ENCODE measurements around the gene CDH23.

The CDH23 gene

GRCh38 chr10:71638822-71639719, 242.4 kb downstream of the CDH23 start:
- TF ChIP-seq CTCF (conservative IDR thresholded peaks at IDR 0.05; ENCODE audit: low read depth, low read length) = no peak
- no peak overlapping the region for H3K9ac ChIP-seq
- no peak overlapping the region for H3K4me3 ChIP-seq (IDR thresholded peaks at IDR 0.05; ENCODE audit: insufficient read depth, low read depth, low read length)
- no peak overlapping the region for H3K4me2 ChIP-seq
- no peaks in the 10 kb centered on the region for H4K20me1 ChIP-seq (ENCODE audit: insufficient read depth)
- no peak overlapping the region for H2AFZ ChIP-seq (ENCODE audit: low read depth)
- no peaks in the 10 kb centered on the region for H3K79me2 ChIP-seq (ENCODE audit: insufficient read depth, low read depth)
- no peaks in the 10 kb centered on the region for H3K4me1 ChIP-seq (ENCODE audit: low read depth, poor library complexity, severe bottlenecking)
- peaks cover 76% of the 10 kb centered on the region for H3K27me3 ChIP-seq (ENCODE audit: insufficient read depth, low read depth)
- H3K27ac ChIP-seq = no peak overlapping the region
- H3K36me3 ChIP-seq (ENCODE audit: insufficient read depth) = no peaks in the 10 kb centered on the region

- H3K4me1 ChIP-seq (ENCODE audit: low read depth, poor library complexity, severe bottlenecking) = no peaks in the 10 kb centered on the region
Measured at GRCh38 chr10:71640607-71641006, 243.9 kb downstream of the CDH23 start.

GRCh38 chr10:71641449-71641848, 244.7 kb downstream of the CDH23 start:
- H3K9ac ChIP-seq = no peak overlapping the region
- peaks cover 83% of the 10 kb centered on the region for H3K27me3 ChIP-seq (ENCODE audit: insufficient read depth, low read depth)
- H3K4me3 ChIP-seq (IDR thresholded peaks at IDR 0.05; ENCODE audit: insufficient read depth, low read depth, low read length) = no peak overlapping the region
- no peak overlapping the region for H3K4me2 ChIP-seq
- no peak for TF ChIP-seq CTCF (conservative IDR thresholded peaks at IDR 0.05; ENCODE audit: low read depth, low read length)
- no peaks in the 10 kb centered on the region for H3K4me1 ChIP-seq (ENCODE audit: low read depth, poor library complexity, severe bottlenecking)
- no peaks in the 10 kb centered on the region for H3K79me2 ChIP-seq (ENCODE audit: insufficient read depth, low read depth)
- no peak overlapping the region for H2AFZ ChIP-seq (ENCODE audit: low read depth)
- no peaks in the 10 kb centered on the region for H4K20me1 ChIP-seq (ENCODE audit: insufficient read depth)
- H3K36me3 ChIP-seq (ENCODE audit: insufficient read depth) = no peaks in the 10 kb centered on the region
- no peak overlapping the region for H3K27ac ChIP-seq

More at GRCh38 chr10:71640607-71641006, 243.9 kb downstream of the CDH23 start:
- Histone ChIP-seq H4K20me1 (ENCODE audit: insufficient read depth) (no peaks in the 10 kb centered on the region), H3K36me3 (ENCODE audit: insufficient read depth) (no peaks in the 10 kb centered on the region), H3K27ac (no peak overlapping the region), H3K79me2 (ENCODE audit: insufficient read depth, low read depth) (no peaks in the 10 kb centered on the region), H3K4me2 (no peak overlapping the region), H3K9ac (no peak overlapping the region), H2AFZ (ENCODE audit: low read depth) (no peak overlapping the region), H3K4me3 (IDR thresholded peaks at IDR 0.05; ENCODE audit: insufficient read depth, low read depth, low read length) (no peak overlapping the region), H3K27me3 (ENCODE audit: insufficient read depth, low read depth) (peaks cover 83% of the 10 kb centered on the region)
- TF ChIP-seq CTCF (conservative IDR thresholded peaks at IDR 0.05; ENCODE audit: low read depth, low read length) = no peak

- no peak overlapping the region for H3K4me2 ChIP-seq
- no peaks in the 10 kb centered on the region for H3K4me1 ChIP-seq (ENCODE audit: low read depth, poor library complexity, severe bottlenecking)
Measured at GRCh38 chr10:71641986-71642385, 245.3 kb downstream of the CDH23 start.

More at GRCh38 chr10:71641986-71642385, 245.3 kb downstream of the CDH23 start:
- no peak overlapping the region for H2AFZ ChIP-seq (ENCODE audit: low read depth)
- H3K27ac ChIP-seq = no peak overlapping the region
- H3K4me3 ChIP-seq (IDR thresholded peaks at IDR 0.05; ENCODE audit: insufficient read depth, low read depth, low read length) = no peak overlapping the region
- H3K79me2 ChIP-seq (ENCODE audit: insufficient read depth, low read depth) = no peaks in the 10 kb centered on the region
- TF ChIP-seq CTCF (conservative IDR thresholded peaks at IDR 0.05; ENCODE audit: low read depth, low read length) = no peak
- peaks cover 86% of the 10 kb centered on the region for H3K27me3 ChIP-seq (ENCODE audit: insufficient read depth, low read depth)
- no peaks in the 10 kb centered on the region for H3K36me3 ChIP-seq (ENCODE audit: insufficient read depth)
- H4K20me1 ChIP-seq (ENCODE audit: insufficient read depth) = no peaks in the 10 kb centered on the region
- no peak overlapping the region for H3K9ac ChIP-seq
